Activated CD8-positive, alpha-beta memory T cell treated with anti-CD3 and anti-CD28 coated beads for 24 hours (primary cell): Measurements from ENCODE around the gene MCM7.
A peak's percentile ranks its signal among the peaks of the same experiment; 100 is the strongest.

Experiments
- DNase-seq: peaks from one replicate; pipeline ENCODE4 v3.0.0-alpha.2; 2020

Gene MCM7

DNA sequence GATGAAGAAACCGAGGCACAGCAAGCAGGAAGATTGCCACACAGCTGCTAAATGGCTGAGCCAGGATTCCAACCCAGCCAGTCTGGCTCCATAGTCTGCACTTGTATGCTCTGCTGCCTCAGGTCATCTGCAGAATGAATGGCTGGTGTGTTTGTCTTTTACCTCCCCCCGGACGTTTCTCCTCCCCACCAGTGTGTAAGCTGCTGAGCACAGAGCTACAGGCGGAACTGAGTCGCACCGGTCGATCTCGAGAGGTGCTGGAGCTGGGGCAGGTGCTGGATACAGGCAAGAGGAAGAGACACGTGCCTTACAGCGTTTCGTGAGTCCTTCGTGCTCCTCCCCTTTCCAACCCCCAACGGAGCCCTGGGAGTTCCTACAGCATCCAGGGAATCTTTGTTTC is 20.9 kb upstream of the MCM7 start:
- no peak for DNase-seq

DNA sequence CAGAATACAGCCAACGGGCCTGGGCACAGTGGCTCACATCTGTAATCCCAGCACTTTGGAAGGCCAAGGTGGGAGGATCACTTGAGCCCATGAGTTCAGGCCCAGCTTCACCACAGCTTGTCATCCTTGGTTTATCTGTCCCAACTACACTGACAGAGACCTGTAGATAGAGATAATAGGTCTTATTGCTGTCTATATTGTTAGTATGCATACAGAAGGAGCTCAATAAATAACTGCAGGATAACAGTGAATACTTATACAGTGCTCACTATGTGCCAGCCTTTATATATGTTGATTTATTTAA is 19.5 kb upstream of the MCM7 start:
- DNase-seq = no peak

DNA sequence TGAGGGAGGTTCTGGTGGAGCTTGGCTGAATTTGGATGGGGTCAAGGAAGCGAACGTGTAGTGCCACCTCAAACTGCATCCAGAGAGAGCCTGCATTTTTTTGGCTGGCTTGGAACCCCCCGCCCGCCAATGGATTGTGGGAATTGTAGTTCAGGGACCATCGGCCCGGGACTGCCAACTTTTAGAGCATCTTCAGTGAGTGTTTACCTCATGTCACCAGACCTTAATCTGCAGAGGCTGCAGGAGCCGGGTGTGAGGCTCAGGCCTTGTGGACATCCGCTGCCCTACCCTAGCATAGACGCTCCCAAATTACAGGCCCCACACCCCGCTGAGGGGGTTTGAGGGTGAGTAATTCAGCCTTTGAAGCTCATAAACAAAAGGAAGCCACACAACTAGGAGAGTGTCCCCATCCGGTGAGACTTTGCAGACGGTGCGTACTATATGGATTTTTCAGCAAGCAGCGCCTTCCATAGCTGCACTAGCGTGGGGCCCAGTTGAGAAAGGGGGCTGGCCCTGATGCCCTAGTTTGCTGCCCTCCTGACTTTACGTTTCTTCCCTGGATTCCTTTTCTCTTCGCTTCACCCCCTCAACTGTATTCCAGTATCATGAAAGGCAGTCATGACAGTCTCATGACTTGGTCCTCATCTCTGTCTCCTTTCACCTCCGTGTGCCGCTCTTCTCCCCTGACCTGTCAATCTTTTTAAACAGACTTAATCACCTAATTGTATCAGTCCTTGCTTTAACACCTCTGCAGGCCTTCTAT is 19.0 kb upstream of the MCM7 start:
- DNase-seq = no peak

DNA sequence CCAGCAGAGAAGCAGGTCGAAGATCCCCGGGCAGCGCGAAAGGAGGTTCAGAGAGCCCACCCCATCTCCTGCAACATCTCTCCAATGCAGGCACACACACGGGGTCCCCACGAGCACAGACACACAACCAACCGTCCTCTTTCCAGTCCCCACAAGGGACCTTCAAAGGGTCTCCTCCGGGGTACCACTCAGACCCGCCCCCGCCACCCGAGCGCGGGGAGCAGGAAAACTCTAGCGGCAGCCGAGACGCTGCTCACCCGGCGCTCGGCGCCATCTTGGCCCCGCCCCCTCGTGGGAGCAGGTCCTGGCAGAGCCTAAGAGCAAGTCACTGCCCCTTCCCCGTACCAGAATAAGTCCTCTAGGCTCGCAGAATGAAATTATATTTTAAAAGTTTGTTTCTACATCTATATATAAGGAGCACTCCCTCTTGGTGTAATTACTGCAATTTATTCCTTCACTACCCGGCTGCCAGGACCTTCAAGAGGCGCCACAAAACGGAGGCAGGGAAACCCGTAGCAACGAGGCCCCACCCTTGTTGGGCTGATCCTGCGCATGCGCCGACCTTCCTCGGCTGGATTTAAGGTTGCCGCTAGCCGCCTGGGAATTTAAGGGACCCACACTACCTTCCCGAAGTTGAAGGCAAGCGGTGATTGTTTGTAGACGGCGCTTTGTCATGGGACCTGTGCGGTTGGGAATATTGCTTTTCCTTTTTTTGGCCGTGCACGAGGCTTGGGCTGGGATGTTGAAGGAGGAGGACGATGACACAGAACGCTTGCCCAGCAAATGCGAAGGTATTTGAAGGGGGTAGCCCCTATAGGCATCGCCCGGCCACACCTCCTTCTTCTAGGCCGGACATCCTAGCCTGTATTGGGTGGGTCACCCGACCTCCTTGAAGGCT is 18.1 kb upstream of the MCM7 start, which contains the start of the genes CNPY4 and TAF6:
CNPY4 (plus strand) TSS at position 563 of the 898 bp plus-strand sequence; CDS start at position 674, 111 bp downstream.
TAF6 (minus strand) TSS at position 287 of the 898 bp plus-strand sequence. CDS start 5,149 bp downstream, outside the sequence.
- peak; percentile 96 for DNase-seq

DNA sequence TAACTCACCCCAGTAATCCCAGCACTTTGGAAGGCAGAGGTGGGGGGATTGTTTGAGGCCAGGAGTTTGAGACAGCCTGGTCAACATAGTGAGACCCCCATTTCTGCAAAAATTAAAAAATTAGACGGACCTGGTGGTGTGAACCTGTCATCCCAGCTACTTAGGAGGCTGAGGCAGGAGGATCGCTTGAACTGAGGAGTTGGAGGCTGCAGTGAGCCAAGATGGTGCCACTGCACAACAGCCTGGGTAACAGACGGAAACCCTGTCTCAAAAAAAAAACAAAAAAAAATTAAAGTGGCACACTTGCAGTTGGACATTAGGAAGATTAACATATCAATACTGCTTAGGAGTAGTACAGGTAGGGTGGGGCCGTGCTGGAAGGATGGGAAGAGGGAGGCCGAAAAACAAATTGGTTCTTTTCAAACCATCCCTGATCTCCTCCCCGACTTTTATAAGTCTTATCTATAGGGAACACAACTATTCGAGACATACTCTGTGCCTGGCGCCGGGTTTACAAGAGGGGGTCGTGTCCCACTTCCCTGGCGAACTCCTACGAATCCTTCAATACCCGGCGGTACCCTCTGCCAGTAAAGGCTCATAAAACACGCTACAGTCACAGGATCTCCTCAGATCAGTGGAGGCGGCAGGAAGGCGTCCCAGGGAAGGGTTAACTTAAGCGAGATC is 17.3 kb upstream of the MCM7 start:
- no peak for DNase-seq

DNA sequence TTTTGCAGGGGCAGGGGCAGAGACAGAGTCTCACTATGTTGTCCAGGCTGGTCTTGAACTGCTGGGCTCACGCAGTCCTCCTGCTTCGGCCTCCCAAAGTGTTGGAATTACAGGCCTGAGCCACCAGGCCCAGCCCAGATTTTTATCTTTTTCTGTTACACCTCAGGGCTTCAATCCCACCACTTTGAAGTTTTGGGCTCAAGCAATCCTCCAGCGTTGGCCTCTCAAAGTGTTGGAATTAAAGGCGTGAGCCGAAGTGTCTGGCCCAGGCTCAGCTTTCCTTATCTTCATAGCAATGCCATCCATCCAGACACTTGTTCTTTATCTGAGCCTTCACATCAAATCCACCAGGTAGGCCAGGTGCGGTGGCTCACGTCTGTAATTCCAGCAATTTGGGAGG is 13.8 kb upstream of the MCM7 start:
- no peak for DNase-seq

DNA sequence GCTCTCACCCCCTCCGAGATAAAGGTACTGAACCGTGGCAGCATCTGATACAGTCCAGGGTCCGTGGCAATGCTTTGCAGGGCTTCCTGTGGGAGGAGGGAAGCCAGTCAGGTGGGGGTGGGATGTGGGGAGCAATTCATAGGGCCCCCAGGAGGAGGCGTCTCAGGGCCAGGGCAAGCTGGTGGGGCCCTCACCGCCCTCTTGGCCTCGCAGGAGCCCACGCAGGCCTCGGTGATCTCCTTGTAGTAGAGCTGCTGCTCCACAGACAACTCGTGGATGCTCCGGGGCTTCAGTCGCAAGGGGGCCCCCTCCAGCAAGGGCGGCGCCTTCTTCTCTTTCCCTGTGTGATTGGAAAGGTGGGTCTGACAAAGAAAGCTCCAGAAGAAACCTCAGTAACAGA is 10.7 kb upstream of the MCM7 start:
- no peak for DNase-seq

DNA sequence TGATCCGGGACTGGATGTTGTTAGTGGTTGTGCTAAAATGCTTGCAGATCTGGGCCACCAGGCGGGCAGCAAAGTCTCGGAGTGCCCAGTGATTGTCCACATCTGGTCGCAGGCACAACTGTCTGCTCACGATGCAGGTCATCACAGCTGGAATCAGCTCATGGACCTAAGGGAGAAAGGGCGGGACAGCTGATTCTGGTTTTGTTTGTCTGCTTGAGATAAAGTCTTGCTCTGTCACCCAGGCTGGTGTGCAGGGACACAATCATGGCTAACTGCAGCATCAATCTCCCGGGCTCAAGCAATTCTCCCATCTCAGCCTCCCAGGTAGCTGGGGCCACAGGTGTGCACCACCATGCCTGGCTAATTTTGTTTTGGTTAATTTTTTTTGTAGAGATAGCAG is 10.0 kb upstream of the MCM7 start:
- DNase-seq = no peak

DNA sequence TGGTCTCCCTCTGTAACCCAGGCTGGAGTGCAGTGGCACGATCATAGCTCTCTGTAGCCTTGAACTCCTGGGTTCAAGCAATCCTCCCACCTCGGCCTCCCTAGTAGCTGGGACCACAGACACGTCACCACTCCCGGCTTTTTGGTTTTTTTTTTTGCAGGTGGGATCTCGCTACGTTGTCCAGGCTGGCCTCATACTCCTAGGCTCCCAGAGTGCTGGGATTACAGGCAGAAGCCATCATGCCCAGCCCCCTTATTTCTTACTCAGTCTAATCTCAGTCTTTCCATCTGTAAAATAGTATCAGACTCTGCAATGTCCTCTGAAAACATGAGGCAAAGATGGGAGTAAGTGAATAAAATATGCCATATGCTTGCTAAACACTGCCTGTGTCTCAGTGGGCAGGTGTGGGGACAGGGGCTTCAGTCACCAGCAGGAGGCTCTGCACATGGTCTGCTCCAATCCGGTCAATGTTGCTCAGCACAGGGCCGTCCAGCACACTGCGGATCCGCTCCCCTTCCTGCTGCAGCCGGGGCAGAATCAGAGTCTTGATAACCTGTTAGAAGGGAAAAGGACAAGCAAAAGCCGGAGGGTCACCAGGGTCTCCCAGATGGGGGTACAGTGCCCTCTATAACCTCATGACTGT is 8.4 kb upstream of the MCM7 start:
- no peak for DNase-seq

DNA sequence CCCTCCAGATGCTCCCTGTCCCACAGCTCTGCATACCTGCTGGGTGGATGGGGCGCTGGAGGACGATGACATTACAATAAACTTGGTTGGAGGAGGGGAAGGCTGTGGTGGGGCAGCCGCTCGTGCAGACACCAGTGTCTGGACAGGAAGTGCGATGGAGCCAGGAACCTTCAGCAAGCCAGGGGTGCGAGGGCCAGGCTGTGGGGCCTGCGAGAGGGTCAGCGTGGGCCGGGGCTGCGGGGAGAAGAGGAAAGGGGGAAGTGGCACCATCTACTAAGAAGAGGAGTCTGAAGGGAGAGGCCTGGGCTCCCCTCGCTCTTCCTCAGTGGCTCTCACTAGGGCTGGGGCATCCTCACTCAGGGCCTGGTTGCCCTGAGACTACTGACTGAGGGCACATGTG is 6.7 kb upstream of the MCM7 start:
- DNase-seq = no peak

DNA sequence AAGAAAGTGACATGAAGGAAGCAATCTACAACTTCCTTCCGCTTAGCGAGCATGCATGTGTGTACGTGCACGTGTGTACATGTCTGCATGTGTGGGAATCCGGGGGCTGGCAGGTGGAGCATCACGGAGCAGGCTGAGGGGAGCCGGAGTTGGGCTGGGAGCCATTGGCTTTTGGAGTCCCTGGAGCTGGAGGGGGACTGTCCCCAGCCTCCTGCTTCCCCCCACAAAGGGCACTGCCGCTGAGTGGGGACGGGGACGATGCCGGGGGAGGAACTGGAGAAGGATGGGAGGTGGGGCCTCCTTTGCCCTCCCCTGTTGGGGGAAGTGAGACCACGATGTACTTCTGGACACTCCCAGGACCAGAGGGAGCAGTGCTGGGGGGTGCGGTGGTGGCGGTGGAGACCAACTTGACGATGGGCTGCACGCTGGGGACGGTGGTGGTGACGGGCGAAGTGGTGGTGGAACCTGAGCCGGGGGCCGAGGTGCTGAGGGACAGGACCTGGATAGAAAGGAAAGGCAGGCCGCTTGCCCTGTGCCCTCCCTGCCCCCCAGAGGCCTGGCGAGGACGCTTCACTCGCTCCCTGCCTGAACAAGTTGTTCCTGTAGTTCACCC is 6.0 kb upstream of the MCM7 start:
- no peak for DNase-seq

DNA sequence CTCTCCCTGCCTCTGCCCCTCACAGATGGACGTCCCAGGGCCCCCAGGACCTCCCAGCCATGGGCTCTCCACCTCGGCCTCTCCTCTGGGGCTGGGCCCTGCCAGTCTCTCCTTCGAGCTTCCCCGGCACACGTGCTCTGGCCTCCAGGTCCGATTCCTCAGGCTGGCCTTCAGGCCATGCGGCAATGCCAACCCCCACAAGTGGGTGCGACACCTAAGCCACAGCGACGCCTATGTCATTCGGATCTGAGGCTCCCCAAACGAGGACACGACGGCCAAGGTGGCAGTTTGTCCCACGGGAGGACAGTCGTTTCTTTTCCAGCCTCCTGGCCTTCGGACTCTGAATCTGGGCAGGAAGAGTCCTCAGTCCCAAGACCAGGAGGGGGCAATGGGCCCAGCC is 5.4 kb upstream of the MCM7 start:
- DNase-seq = no peak

DNA sequence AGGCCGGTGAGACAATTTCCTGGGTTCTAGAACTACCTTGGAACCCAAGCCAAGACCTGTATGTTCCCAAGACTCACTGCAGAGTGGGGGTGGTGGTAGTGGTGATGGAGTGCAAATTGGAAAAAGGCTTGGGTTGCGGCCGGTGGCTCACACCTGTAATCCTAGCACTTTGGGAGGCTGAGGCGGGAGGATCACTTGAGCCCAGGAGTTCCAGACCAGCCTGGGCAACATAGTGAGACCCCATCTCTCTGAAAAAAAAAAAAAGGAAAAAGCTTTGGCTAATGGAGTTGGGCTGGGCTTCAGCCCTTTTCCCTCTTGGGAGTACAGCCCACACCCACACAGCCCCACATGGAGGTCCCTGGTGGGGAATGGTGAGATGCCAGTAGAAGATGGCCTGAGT is 4.3 kb upstream of the MCM7 start:
- no peak for DNase-seq

DNA sequence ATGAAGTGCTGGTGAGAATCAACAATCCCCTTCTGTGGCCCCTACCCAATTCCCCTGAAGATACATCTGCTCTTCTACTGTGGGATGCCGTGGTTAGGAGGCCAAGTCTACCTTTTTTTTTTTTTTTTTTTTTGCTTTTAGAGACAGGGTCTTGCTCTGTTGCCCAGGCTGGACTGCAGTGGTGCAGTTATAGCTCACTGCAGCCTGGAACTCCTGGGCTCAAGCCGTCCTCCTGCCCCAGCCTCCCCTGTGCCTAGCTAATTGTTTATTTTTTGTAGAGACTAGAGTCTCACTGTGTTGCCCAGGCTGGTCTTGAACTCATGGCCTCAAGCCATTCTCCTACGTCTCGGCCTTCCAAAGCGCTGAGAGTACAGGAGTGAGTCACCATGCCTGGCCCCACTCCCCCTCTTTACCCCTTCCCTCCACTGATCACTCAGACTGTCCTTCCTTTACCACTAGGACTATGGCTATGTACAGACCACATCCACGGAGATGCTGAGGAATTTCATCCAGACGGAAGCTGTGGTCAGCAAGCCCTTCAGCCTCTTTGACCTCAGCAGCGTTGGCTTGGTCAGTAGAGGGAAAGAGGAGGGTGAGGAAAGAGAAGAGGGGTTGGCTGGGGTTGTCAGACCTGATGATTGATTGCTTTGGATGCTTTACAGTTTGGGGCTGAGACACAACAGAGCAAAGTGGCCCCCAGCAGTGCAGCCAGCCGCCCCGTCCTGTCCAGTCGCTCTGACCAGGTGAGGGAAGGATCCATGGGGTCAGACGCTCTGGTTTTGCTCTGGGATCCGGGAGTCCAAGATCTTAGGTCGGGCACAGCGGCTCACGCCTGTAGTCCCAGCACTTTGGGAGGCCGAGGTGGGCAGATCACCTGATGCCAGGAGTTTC is 2.0 kb upstream of the MCM7 start:
- no peak for DNase-seq

DNA sequence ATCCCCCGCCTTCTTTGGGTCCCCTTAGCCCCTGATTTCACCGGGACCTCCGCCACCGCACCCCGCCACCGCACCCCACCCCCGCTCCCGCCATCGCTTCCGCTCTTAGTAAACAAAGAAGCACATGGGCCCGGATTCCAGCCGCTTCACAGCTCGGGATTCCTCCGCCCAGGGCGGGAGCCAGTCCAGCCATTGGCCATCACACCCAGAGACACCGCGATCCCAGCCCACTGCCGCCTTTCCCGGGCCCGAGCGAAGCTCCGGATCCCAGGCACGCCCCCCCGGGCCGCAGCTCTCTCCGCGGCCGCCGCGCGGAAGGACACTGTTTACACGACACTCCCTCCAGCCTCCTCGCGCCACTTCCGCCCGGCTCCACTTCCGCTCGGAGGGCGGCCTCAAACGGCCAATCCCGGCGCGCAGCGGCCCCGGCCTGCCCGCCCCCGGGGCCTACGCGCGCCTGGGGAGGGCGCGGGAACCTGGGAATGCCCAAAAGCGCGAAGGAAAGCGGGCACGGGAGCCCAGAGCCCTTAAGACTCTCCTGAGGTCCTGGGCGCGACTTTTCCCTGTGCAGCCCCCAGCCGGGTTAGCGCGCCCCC is 679 bp downstream of the MCM7 start:
- peak; percentile 93 for DNase-seq

DNA sequence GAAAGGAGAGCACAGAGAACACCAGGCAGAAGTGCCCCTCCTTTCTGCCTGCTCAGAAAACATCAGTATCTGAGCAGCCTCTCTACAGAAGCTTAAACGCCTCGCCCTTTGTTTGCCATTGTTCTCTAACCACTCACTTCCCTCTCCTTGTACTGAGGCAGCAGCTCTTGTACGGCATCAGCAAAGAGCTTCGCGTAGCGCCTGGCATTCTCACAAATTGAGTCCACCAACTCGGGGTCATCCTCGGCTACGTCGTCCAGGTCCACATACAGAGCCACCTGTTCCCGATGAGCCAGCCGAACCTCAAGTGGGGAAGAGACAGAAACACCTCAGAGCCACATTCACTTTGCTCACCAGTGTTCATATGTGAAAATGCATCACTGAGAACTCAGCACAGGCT is 1.7 kb downstream of the MCM7 start:
- no peak for DNase-seq

DNA sequence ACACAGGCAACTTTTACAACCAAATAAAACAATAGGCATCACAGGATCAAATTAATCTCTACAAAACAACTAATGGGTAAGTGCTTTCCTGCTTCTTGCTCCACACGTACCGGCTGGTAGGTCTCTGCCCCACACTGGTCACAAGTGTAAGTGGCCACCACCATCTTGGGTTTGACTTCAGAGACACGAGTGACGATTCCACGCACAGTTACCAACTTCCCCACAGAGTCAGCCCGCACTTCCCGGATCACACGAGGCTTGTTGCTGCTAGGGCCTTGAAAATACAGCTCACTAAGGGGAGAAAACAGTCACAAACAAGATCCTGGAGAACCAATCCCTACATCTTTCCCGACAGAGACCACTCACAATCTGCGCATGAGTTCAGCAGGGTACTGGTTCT is 2.3 kb downstream of the MCM7 start:
- no peak for DNase-seq

DNA sequence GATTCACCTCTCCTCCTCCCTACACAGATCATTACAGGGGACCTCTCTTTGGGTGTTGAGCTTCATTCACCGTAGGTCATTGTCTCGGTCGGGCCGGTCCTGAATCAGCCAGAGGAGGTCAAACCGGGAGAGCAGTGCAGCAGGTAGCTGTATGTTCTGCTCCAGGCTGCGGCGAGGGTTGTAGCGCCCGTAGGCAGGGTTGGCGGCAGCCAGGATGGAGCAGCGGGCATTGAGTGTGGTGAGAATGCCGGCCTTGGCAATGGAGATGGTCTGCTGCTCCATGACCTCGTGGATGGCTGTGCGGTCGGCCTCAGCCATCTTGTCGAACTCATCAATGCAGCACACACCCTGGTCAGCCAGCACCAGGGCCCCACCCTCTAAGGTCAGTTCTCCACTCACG is 5.5 kb downstream of the MCM7 start:
- no peak for DNase-seq

DNA sequence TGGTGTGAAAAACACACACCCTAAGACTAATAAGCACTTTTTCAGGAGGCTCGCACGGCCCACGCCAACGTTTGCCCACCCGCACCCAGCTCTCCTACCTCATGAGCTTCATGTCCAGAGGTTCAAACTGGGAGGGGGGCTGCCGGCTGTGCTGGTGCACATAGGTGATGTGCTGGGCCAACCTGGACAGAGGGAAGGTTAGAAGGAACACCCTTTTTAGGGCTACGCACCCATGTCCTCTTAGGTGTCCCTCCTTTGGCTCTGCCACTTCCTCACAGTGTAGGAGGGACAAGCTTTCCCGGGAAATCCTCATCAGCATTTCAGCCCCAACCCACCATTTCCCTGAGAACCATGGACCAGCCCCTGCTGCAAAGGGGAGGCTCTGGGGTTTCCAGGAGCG is 5.9 kb downstream of the MCM7 start:
- DNase-seq = no peak

DNA sequence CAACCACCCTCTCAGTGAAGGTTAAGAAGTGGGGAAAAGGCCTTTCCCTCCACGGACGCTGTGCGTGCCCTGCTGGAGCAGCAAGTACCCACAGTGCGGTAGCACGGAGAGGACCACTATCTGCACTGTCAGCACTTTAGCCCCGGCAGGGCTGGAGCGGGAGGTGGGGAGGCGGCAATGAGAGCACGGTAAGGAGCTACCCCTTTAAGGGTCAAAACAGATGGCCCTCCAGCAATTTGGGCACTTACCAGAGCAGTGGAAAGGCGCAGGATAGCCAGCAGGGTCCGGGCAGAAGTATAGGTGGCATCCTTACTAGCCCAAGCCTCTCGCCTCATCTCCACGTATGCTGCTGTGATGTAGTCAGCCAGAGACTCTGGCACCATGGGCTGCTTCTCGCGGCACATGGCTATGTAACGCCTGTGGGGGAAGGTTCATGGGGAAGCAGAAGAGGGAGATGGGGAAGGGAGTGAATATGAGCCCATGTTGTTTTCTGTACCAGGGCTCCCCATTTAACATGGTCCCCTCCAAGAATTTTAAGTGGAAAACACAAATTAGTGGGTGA is 7.2 kb downstream of the MCM7 start:
- DNase-seq = no peak

DNA sequence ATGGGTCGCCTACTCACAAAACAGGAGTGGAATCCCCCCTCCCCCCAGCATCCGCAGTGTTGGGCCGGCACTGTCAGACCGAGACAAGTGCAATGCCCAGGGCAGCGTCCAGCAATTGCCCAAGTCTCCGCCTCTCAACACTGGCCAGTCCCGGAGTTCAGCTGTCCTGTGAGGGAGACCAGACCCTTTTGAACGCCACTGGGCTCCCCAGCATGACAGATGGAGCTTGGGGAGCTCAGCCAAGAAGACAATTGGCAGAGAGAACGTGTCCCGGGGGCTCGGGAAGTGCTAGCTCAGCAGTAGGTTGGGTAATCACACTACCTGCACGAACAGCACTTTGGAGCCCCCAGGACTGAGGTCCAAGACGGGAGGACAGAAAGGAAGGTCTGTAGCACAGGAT is 7.7 kb downstream of the MCM7 start:
- no peak for DNase-seq
